ENCODE results near the gene KCNJ5. TPM values are rescaled to one million over a fixed set of nuclear protein-coding genes. Genes with fewer than 3 reads are reported as not detected.

KCNJ5 gene
- total RNA-seq, 1 donor from 2014 or later, result 12.9 TPM

- ATAC-seq (no peak), DNase-seq (no peak)
- Histone ChIP-seq H3K36me3 (no peaks in the 10 kb centered on the region), H3K9me3 (no peaks in the 10 kb centered on the region), H3K4me3 (no peak overlapping the region), H3K4me1 (peaks cover 42% of the 10 kb centered on the region), H3K27me3 (ENCODE audit: low read depth) (no peaks in the 10 kb centered on the region), H3K27ac (no peak overlapping the region)
- TF ChIP-seq CTCF (IDR thresholded peaks at IDR 0.05), result no peak
- intact Hi-C loops (cut with DNase I), result no loop called here
These were observed 6.7 kb downstream of the KCNJ5 start for GRCh38 chr11:128897826-128898225.

- intact Hi-C loops (cut with DNase I), result no loop called here
- no peak for ATAC-seq
These were observed 7.6 kb downstream of the KCNJ5 start for GRCh38 chr11:128898580-128899344.

GRCh38 chr11:128900468-128900867 is 9.3 kb downstream of the KCNJ5 start:
- Histone ChIP-seq H3K4me1 (peaks cover 40% of the 10 kb centered on the region), H3K27ac (no peak overlapping the region), H3K36me3 (no peaks in the 10 kb centered on the region), H3K4me3 (no peak overlapping the region), H3K27me3 (ENCODE audit: low read depth) (no peaks in the 10 kb centered on the region), H3K9me3 (no peaks in the 10 kb centered on the region)
- no peak for TF ChIP-seq CTCF (IDR thresholded peaks at IDR 0.05)
- peak; percentile 59 for DNase-seq
- ATAC-seq, result peak in 1 of 2 donors; percentile 37
- intact Hi-C loops (cut with DNase I), result no loop called here

More at GRCh38 chr11:128898580-128899344, 7.6 kb downstream of the KCNJ5 start:
- Histone ChIP-seq H3K27me3 (ENCODE audit: low read depth) (no peaks in the 10 kb centered on the region), H3K4me1 (peaks cover 40% of the 10 kb centered on the region), H3K4me3 (no peak overlapping the region), H3K9me3 (no peaks in the 10 kb centered on the region), H3K27ac (no peak overlapping the region), H3K36me3 (no peaks in the 10 kb centered on the region)
- TF ChIP-seq CTCF (IDR thresholded peaks at IDR 0.05), result no peak
- peak; percentile 74 for DNase-seq

- DNase-seq (no peak), ATAC-seq (no peak)
- Histone ChIP-seq H3K27me3 (ENCODE audit: low read depth) (no peaks in the 10 kb centered on the region), H3K4me1 (peaks cover 42% of the 10 kb centered on the region), H3K4me3 (no peak overlapping the region), H3K36me3 (no peaks in the 10 kb centered on the region), H3K9me3 (no peaks in the 10 kb centered on the region), H3K27ac (no peak overlapping the region)
- no peak for TF ChIP-seq CTCF (IDR thresholded peaks at IDR 0.05)
- intact Hi-C loops (cut with DNase I), result no loop called here
These were observed 10.7 kb downstream of the KCNJ5 start for GRCh38 chr11:128901653-128902514.

- intact Hi-C loops (cut with DNase I), result no loop called here
These were observed 11.4 kb downstream of the KCNJ5 start for GRCh38 chr11:128902515-128903066.

More at GRCh38 chr11:128902515-128903066, 11.4 kb downstream of the KCNJ5 start:
- Histone ChIP-seq H3K4me1 (peaks cover 49% of the 10 kb centered on the region), H3K27ac (no peak overlapping the region), H3K4me3 (no peak overlapping the region), H3K27me3 (ENCODE audit: low read depth) (no peaks in the 10 kb centered on the region), H3K9me3 (no peaks in the 10 kb centered on the region), H3K36me3 (no peaks in the 10 kb centered on the region)
- TF ChIP-seq CTCF (IDR thresholded peaks at IDR 0.05), result no peak
- DNase-seq (no peak), ATAC-seq (no peak)
